Heart right ventricle (tissue), 16 donors: ENCODE results near the gene TMEM134. TPM values are rescaled to one million over a fixed set of nuclear protein-coding genes. Genes with fewer than 3 reads are reported as not detected.
A peak's percentile ranks its signal among the peaks of the same experiment; 100 is the strongest.

Experiments
- ATAC-seq, 8 donors: fragments of 200-7000 bp; cut with Tn5 transposase; one replicate each; pipeline ENCODE4 v1.9.1; 2020; ENCODE audit warnings: mild to moderate bottlenecking in 8 of 8, moderate library complexity in 8 of 8, moderate number of reproducible peaks in 1 of 8
- DNase-seq, 2 donors: peaks; one replicate each; pipeline ENCODE4 v3.0.0-alpha.2; 2020
- H3K27ac ChIP-seq, 10 donors: fragments of 200-600 bp; sonication (generic) in 2 of 10; one replicate each; pipeline versions ENCODE4 v1.5.0 to v1.8.0; 2020 to 2022; ENCODE audit warnings: mild to moderate bottlenecking in 3 of 10
- H3K27me3 ChIP-seq, 7 donors: fragments of 200-600 bp; one replicate each; pipeline ENCODE4 v1.8.0; 2021 to 2022; ENCODE audit warnings: mild to moderate bottlenecking in 2 of 7
- H3K36me3 ChIP-seq, 9 donors: fragments of 200-600 bp; sonication (generic) in 1 of 9; one replicate each; pipeline versions ENCODE4 v1.5.0 to v1.8.0; 2020 to 2022; ENCODE audit warnings: mild to moderate bottlenecking in 2 of 9
- H3K4me1 ChIP-seq, 9 donors: fragments of 200-600 bp; sonication (generic) in 1 of 9; one replicate each; pipeline versions ENCODE4 v1.5.0 to v1.8.0; 2020 to 2022; ENCODE audit warnings: mild to moderate bottlenecking in 4 of 9
- H3K4me3 ChIP-seq, 10 donors: fragments of 200-600 bp; sonication (generic) in 2 of 10; one replicate each; pipeline versions ENCODE4 v1.5.0 to v1.8.0; 2020 to 2022; ENCODE audit warnings: mild to moderate bottlenecking in 7 of 10, moderate library complexity in 2 of 10
- H3K9me3 ChIP-seq, 11 donors: fragments of 200-600 bp in 10 of 11; sonication (generic) in 2 of 11; one replicate each; pipeline versions ENCODE4 v1.5.0 to v1.8.0; 2013 to 2022; ENCODE audit warnings: mild to moderate bottlenecking in 2 of 11, control low read depth in 1 of 11, moderate library complexity in 1 of 11
- CTCF ChIP-seq, 9 donors: fragments of 200-600 bp; sonication (generic) in 2 of 9; IDR thresholded peaks; one replicate each; pipeline versions ENCODE4 v1.5.0 to v1.8.0; 2021 to 2022; ENCODE audit warnings: antibody characterized with exemption in 9 of 9, mild to moderate bottlenecking in 5 of 9, moderate library complexity in 1 of 9
- WGBS, 2 donors: extraction: QIAGEN DNeasy Blood & Tissue Kit; methylation state at CpG; one replicate each; pipeline ENCODE4 v1.1.7; 2013; ENCODE audit warnings: inconsistent platforms in 1 of 2; 5-methylcytosine and 5-hydroxymethylcytosine counted together
- intact Hi-C, 10 donors: fragments of 100-400 bp; cut with DNase I; formaldehyde crosslinking; loops; one replicate each; pipeline versions ENCODE4 v1.11.1 to v1.14.2; 2022
- polyA plus RNA-seq, 2 donors: library from polyadenylated mRNA; stranded (reverse); fragments of 200-250 nt; gene quantifications; one replicate each; pipeline ENCODE4 v1.2.3, GENCODE V29; 2013
- total RNA-seq, 10 donors: library from RNA; stranded (reverse); fragmentation: NEBNext Ultra II Directional in 3 of 10; extraction: Animal tissue kit (Norgen Biotek cat#: 25700) in 3 of 10; gene quantifications; one replicate each; pipeline versions ENCODE4 v1.2.1 to v1.2.4, GENCODE V29; 2021 to 2023
- donor health status: Arrhythmogenic right ventricular cardiomyopathy.
- donor health status: ischemic (EF 13 %, LVEDD 7.1; RV severe dilation, severe dysfunction).
- donor health status: healthy with polysubstance abuse.
- donor health status: DM: no; HTN: yes; CAD: no.
- donor health status: DM: no; HTN: no; CAD: no.
- donor health status: ischemic (EF 25% LVEDD 6.9; RV normal size, moderate dysfunction).
- donor health status: ischemic (EF 25% LVEDD 5.7; RV mildly dilated, moderate dysfunction).
- donor health status: healthy.
- donor health status: DM: yes; HTN: yes; CAD: no.
- donor health status: Ischemic cardiomyopathy.
- donor health status: ischemic (EF 35%, LVEDD 5.7; RV mildly dilated, moderate dysfunction).
- donor health status: nonischemic (EF 11% LVEDD 7.7; RV severe dilation, severe dysfunction).
- donor health status: DM: yes; HTN: yes; CAD: no.
- donor health status: PGD.
- donor health status: ischemic (EF 29% LVEDD 5.4; RV normal size, mild dysfunction).
- donor health status: nonischemic (EF 23%, LVEDD 6.1; RV moderate dilation, normal function).

Gene TMEM134
- total and polyA plus RNA-seq, 12 donors, result 69.8 to 104 (median 81.2) TPM

GRCh38 chr11:67456068-67456705, 12.9 kb downstream of the TMEM134 start:
- Histone ChIP-seq H3K27me3 (no peaks in the 10 kb centered on the region), H3K27ac (no peak overlapping the region), H3K9me3 (no peaks in the 10 kb centered on the region), H3K4me1 (peaks cover 0 to 14% (median 8%) of the 10 kb centered on the region in 9 donors), H3K4me3 (no peak overlapping the region), H3K36me3 (no peaks in the 10 kb centered on the region)
- WGBS, 2 donors, result 80% methylated on average over 22 to 25 of the region's 25 CpGs
- intact Hi-C loops, result no loop called here
- no peak for ATAC-seq
- no peak for TF ChIP-seq CTCF (IDR thresholded peaks at IDR 0.05)
- DNase-seq, result no peak

- H3K4me3 ChIP-seq, result no peak within 1 kb of the TSS
- no peaks in the 10 kb centered on the region for H3K36me3 ChIP-seq
- intact Hi-C loops, result no loop called here
- no peaks in the 10 kb centered on the region for H3K9me3 ChIP-seq
- WGBS, 2 donors, result 89 to 96% methylated on average over 3 of the region's 3 CpGs
- DNase-seq (no peak), ATAC-seq (no peak)
- no peak within 1 kb of the TSS for H3K27ac ChIP-seq
- no peak for TF ChIP-seq CTCF (IDR thresholded peaks at IDR 0.05)
- H3K27me3 ChIP-seq, result no peaks in the 10 kb centered on the region
- H3K4me1 ChIP-seq, result peaks cover 0 to 15% (median 8%) of the 10 kb centered on the region in 9 donors
Measured at GRCh38 chr11:67455054-67455453, 14.0 kb downstream of the TMEM134 start, which contains the start of gene CABP4. Gene CABP4, plus strand, starts transcription at chr11:67455354. Its CDS starts 70 bp downstream, at chr11:67455424.

GRCh38 chr11:67453816-67454732, 15.0 kb downstream of the TMEM134 start:
- ATAC-seq, result no peak
- no peak for TF ChIP-seq CTCF (IDR thresholded peaks at IDR 0.05)
- no peak overlapping the region for H3K4me3 ChIP-seq
- no peaks in the 10 kb centered on the region for H3K27me3 ChIP-seq
- DNase-seq, result no peak
- H3K9me3 ChIP-seq, result no peaks in the 10 kb centered on the region
- H3K36me3 ChIP-seq, result no peaks in the 10 kb centered on the region
- intact Hi-C loops, result no loop called here
- H3K4me1 ChIP-seq, result peaks cover 0 to 24% (median 8%) of the 10 kb centered on the region in 9 donors
- no peak overlapping the region for H3K27ac ChIP-seq
- 93% methylated on average over 18 to 21 of the region's 21 CpGs for WGBS, 2 donors

GRCh38 chr11:67452141-67452952, 16.7 kb downstream of the TMEM134 start, which contains the start of gene GPR152:
Gene GPR152, minus strand, starts transcription at chr11:67452729. Its CDS starts 5 bp downstream, at chr11:67452724.
- no peaks in the 10 kb centered on the region for H3K36me3 ChIP-seq
- peak within 1 kb of the TSS in 7 of 10 donors; percentile 14 to 43 (median 33) for H3K4me3 ChIP-seq
- ATAC-seq (peak; percentile 23 to 68 (median 52)), DNase-seq (no peak)
- TF ChIP-seq CTCF (IDR thresholded peaks at IDR 0.05), result peak in 4 of 9 donors; percentile 8 to 40 (median 28)
- H3K9me3 ChIP-seq, result no peaks in the 10 kb centered on the region
- 62 to 75% methylated on average over 33 of the region's 33 CpGs for WGBS, 2 donors
- intact Hi-C loops, result no loop called here
- no peaks in the 10 kb centered on the region for H3K27me3 ChIP-seq
- H3K4me1 ChIP-seq, result peaks cover 0 to 32% (median 8%) of the 10 kb centered on the region in 9 donors
- peak within 1 kb of the TSS in 9 of 10 donors; percentile 34 to 77 (median 67) for H3K27ac ChIP-seq
